Measurements from ENCODE around the gene N4BP2L1. TPM values are rescaled to one million over a fixed set of nuclear protein-coding genes. Genes with fewer than 3 reads are reported as not detected.

The N4BP2L1 gene
- total RNA-seq, 4 donors from 2014 or later: 2.2 to 23.6 (median 10.6) TPM

- H3K27ac ChIP-seq: no peak overlapping the region
- TF ChIP-seq CTCF (IDR thresholded peaks at IDR 0.05) (no peak), POLR2A (IDR thresholded peaks at IDR 0.05) (no peak)
- H3K4me1 ChIP-seq: peaks cover 0 to 9% (median 0%) of the 10 kb centered on the region in 3 donors
- H3K9me3 ChIP-seq: no peaks in the 10 kb centered on the region
- intact Hi-C loops (cut with DNase I): no loop called here
- 55 to 73% methylated on average over 1 of the region's 1 CpG for WGBS, 2 donors
- no peak for DNase-seq
- H3K27me3 ChIP-seq: no peaks in the 10 kb centered on the region
- no peaks in the 10 kb centered on the region for H3K36me3 ChIP-seq
- H3K4me3 ChIP-seq: no peak overlapping the region
Observed at GRCh38 chr13:32473650-32474049, 45.7 kb upstream of the N4BP2L1 start.

- intact Hi-C loops (cut with DNase I): no loop called here
- no peaks in the 10 kb centered on the region for H3K36me3 ChIP-seq
- no peak for TF ChIP-seq CTCF (IDR thresholded peaks at IDR 0.05)
- no peak for TF ChIP-seq POLR2A (IDR thresholded peaks at IDR 0.05)
- peaks cover 0 to 9% (median 0%) of the 10 kb centered on the region in 3 donors for H3K4me1 ChIP-seq
- DNase-seq: no peak
- H3K9me3 ChIP-seq: no peaks in the 10 kb centered on the region
- H3K27me3 ChIP-seq: no peaks in the 10 kb centered on the region
- WGBS, 2 donors: 45 to 55% methylated on average over 3 of the region's 3 CpGs
- H3K27ac ChIP-seq: peak overlapping the region in 2 of 4 donors; percentile 11 to 27
- H3K4me3 ChIP-seq: no peak overlapping the region
Observed at GRCh38 chr13:32472194-32472621, 44.3 kb upstream of the N4BP2L1 start.

- Histone ChIP-seq H3K27me3 (no peaks in the 10 kb centered on the region), H3K27ac (peak overlapping the region in 2 of 4 donors; percentile 13 to 39), H3K4me1 (peaks cover 0 to 9% (median 0%) of the 10 kb centered on the region in 3 donors), H3K4me3 (no peak overlapping the region), H3K36me3 (no peaks in the 10 kb centered on the region), H3K9me3 (no peaks in the 10 kb centered on the region)
- TF ChIP-seq POLR2A (IDR thresholded peaks at IDR 0.05) (no peak), CTCF (IDR thresholded peaks at IDR 0.05) (no peak)
- no peak for DNase-seq
- 63 to 69% methylated on average over 10 to 11 of the region's 12 CpGs for WGBS, 2 donors
- intact Hi-C loops (cut with DNase I): no loop called here
Observed at GRCh38 chr13:32471187-32471922, 43.4 kb upstream of the N4BP2L1 start.

GRCh38 chr13:32468502-32469142, 40.7 kb upstream of the N4BP2L1 start:
- H3K27me3 ChIP-seq: no peaks in the 10 kb centered on the region

More at GRCh38 chr13:32468502-32469142, 40.7 kb upstream of the N4BP2L1 start:
- H3K4me1 ChIP-seq: peaks cover 0 to 5% (median 0%) of the 10 kb centered on the region in 3 donors
- H3K36me3 ChIP-seq: no peaks in the 10 kb centered on the region
- 75 to 76% methylated on average over 6 of the region's 6 CpGs for WGBS, 2 donors
- no peak overlapping the region for H3K27ac ChIP-seq
- no peaks in the 10 kb centered on the region for H3K9me3 ChIP-seq
- DNase-seq: no peak
- no peak overlapping the region for H3K4me3 ChIP-seq
- TF ChIP-seq CTCF (IDR thresholded peaks at IDR 0.05) (no peak), POLR2A (IDR thresholded peaks at IDR 0.05) (no peak)
- intact Hi-C loops (cut with DNase I): no loop called here
